ENCODE measurements around the gene PSMB8. TPM values are rescaled to one million over a fixed set of nuclear protein-coding genes. Genes with fewer than 3 reads are reported as not detected.
A peak's percentile ranks its signal among the peaks of the same experiment; 100 is the strongest.

Gene PSMB8
- total RNA-seq, 2 experiments from 2014 or later, result 120 to 121 TPM

DNA sequence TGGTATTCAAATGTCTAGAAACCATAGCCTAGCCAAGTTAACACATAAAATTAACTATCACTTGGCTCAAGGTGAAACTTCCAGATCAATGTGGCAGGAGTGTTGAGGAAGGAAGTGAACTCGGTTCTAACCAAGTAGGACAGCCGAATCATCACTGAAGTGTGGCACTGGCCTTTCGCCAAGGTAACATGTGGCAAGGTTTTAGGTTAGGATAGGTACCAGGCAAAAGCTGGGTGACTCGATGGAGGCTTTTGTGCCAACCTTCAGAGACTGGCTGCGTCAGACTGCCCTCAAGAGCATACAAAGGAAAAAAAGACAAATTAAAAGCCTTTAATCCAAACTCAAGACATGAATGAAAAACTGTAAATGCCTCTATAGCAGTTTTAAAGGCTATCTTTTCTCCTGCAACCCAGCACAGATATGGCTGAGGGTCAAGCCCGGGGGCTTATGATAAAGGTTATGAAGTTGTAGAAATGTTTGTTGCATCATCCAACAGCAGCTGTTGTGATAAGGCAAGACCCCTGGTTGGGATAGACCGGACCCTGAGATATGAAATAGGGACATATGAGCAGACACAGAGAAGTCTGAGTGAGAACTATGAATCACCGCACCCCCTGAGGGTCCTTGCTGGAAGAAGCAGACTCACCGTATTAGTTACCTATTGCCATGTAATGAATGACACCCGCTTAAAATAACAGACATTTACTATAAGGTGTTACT is 22.0 kb upstream of the PSMB8 start:
- H3K27ac ChIP-seq (ENCODE audit: low read depth in 1 of 2, low read length in 2 of 2), result no peak overlapping the region
- peaks cover 11% of the 10 kb centered on the region for H3K36me3 Mint-ChIP-seq (ENCODE audit: low read depth)
- POLR2A ChIA-PET, result interaction anchor here (6.5 kb wide), 1 partner anchor 24 kb away, joined by 282 read pairs; the partner anchor contains the start of genes PSMB8 and TAP2
- intact Hi-C loops (cut with DNase I, micrococcal nuclease), result loop anchor here (5.0 kb wide), 6 partner anchors 39 to 619 kb away; partner anchors contain the start of gene HLA-DRA (in 1 of the 2)
- H3K36me3 ChIP-seq (ENCODE audit: insufficient read depth, low read length), result peaks cover 5% of the 10 kb centered on the region
- no peaks in the 10 kb centered on the region for H3K9me3 ChIP-seq (ENCODE audit: control insufficient read depth in 1 of 2, insufficient read depth in 1 of 2, low read length in 2 of 2)
- ATAC-seq (ENCODE audit: poor library complexity) (no peak), DNase-seq (no peak)
- no peak overlapping the region for H3K4me3 Mint-ChIP-seq
- H3K27ac Mint-ChIP-seq, result peak overlapping the region; percentile 82
- H3K4me1 Mint-ChIP-seq (ENCODE audit: low read depth), result peaks cover 35% of the 10 kb centered on the region
- TF ChIP-seq, protein P1, sequence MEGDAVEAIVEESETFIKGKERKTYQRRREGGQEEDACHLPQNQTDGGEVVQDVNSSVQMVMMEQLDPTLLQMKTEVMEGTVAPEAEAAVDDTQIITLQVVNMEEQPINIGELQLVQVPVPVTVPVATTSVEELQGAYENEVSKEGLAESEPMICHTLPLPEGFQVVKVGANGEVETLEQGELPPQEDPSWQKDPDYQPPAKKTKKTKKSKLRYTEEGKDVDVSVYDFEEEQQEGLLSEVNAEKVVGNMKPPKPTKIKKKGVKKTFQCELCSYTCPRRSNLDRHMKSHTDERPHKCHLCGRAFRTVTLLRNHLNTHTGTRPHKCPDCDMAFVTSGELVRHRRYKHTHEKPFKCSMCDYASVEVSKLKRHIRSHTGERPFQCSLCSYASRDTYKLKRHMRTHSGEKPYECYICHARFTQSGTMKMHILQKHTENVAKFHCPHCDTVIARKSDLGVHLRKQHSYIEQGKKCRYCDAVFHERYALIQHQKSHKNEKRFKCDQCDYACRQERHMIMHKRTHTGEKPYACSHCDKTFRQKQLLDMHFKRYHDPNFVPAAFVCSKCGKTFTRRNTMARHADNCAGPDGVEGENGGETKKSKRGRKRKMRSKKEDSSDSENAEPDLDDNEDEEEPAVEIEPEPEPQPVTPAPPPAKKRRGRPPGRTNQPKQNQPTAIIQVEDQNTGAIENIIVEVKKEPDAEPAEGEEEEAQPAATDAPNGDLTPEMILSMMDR (IDR thresholded peaks at IDR 0.05), result no peak
- peaks cover 20% of the 10 kb centered on the region for H3K4me1 ChIP-seq (ENCODE audit: insufficient read depth, low read length)
- no peaks in the 10 kb centered on the region for H3K27me3 Mint-ChIP-seq
- no peaks in the 10 kb centered on the region for H3K27me3 ChIP-seq (ENCODE audit: control insufficient read depth in 1 of 2, insufficient read depth in 2 of 2, low read length in 2 of 2)
- H3K9me3 Mint-ChIP-seq, result no peaks in the 10 kb centered on the region
- CTCF ChIA-PET, result interaction anchor here (0.6 to 10.2 kb wide), 3 partner anchors 11 to 26 kb away, joined by 3 to 186 read pairs (median 67); partner anchors contain the start of genes PSMB9, TAP1 and TAP2
- no peak overlapping the region for H3K4me3 ChIP-seq (ENCODE audit: low read length)

DNA sequence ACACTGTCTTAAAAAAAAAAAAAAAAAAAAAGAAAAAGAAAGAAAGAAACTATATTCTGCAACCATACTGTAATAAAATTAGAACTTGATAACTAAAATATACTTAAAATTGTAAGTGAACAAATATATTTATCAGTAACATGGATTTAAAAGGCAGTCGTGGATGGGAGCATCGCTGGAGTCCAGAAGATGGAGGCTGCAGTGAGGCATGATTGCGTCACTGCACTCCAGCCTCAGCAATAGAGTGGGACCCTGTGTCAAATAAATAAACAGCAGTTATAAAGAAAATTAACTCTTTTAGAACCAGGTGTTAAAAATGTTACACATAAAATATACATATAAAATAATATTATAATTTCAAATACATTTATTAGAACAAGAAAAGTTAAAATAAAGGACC is 18.9 kb upstream of the PSMB8 start:
- H3K27ac Mint-ChIP-seq, result no peak overlapping the region
- H3K36me3 Mint-ChIP-seq (ENCODE audit: low read depth), result peaks cover 39% of the 10 kb centered on the region
- H3K4me1 Mint-ChIP-seq (ENCODE audit: low read depth), result peaks cover 39% of the 10 kb centered on the region
- TF ChIP-seq, protein P1 (IDR thresholded peaks at IDR 0.05), result no peak
- Histone ChIP-seq H3K27ac (ENCODE audit: low read depth in 1 of 2, low read length in 2 of 2) (no peak overlapping the region), H3K9me3 (ENCODE audit: control insufficient read depth in 1 of 2, insufficient read depth in 1 of 2, low read length in 2 of 2) (no peaks in the 10 kb centered on the region), H3K36me3 (ENCODE audit: insufficient read depth, low read length) (peaks cover 37% of the 10 kb centered on the region), H3K4me3 (ENCODE audit: low read length) (no peak overlapping the region), H3K27me3 (ENCODE audit: control insufficient read depth in 1 of 2, insufficient read depth in 2 of 2, low read length in 2 of 2) (no peaks in the 10 kb centered on the region), H3K4me1 (ENCODE audit: insufficient read depth, low read length) (peaks cover 31% of the 10 kb centered on the region)
- no peaks in the 10 kb centered on the region for H3K27me3 Mint-ChIP-seq
- ATAC-seq (ENCODE audit: poor library complexity) (no peak), DNase-seq (no peak)
- ChIA-PET POLR2A (interaction anchor here (2.2 to 2.9 kb wide), 2 partner anchors 8 to 24 kb away, joined by 11 to 16 read pairs; partner anchors contain the start of genes PSMB9 and TAP2), CTCF (interaction anchor here (0.8 to 2.1 kb wide), 2 partner anchors 9 to 24 kb away, joined by 3 to 6 read pairs; partner anchors contain the start of genes PSMB9, TAP1 and TAP2)
- no peaks in the 10 kb centered on the region for H3K9me3 Mint-ChIP-seq
- intact Hi-C loops (cut with DNase I, micrococcal nuclease), result no loop called here
- no peak overlapping the region for H3K4me3 Mint-ChIP-seq

DNA sequence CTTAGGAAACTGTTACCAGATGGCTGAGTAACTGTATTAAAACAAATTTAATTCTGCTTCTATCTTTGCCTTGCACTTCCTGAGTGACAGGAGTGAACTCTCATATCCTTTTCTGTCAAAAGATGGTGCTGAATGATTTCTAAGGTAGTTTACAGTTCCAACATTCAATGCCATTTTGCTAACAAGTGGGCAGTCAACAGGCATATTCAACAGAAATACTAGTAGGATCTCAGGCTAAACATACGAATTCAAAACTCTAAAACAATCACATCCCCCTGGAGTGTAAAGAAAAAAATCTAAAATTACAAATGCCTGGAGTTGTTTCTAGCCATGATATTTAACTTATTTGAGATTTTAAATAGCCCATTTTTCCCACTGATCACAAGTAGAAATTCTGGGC is 16.8 kb upstream of the PSMB8 start:
- Mint-ChIP-seq H3K9me3 (no peaks in the 10 kb centered on the region), H3K27ac (peak overlapping the region; percentile 43), H3K4me1 (ENCODE audit: low read depth) (peaks cover 36% of the 10 kb centered on the region), H3K4me3 (no peak overlapping the region), H3K36me3 (ENCODE audit: low read depth) (peaks cover 58% of the 10 kb centered on the region), H3K27me3 (no peaks in the 10 kb centered on the region)
- ChIA-PET CTCF (interaction anchor here (1.6 kb wide), 1 partner anchor 22 kb away, joined by 9 read pairs; the partner anchor contains the start of gene TAP2), POLR2A (interaction anchor here (9.3 kb wide), 1 partner anchor 19 kb away, joined by 901 read pairs; the partner anchor contains the start of genes PSMB8 and TAP2)
- Histone ChIP-seq H3K27me3 (ENCODE audit: control insufficient read depth in 1 of 2, insufficient read depth in 2 of 2, low read length in 2 of 2) (no peaks in the 10 kb centered on the region), H3K36me3 (ENCODE audit: insufficient read depth, low read length) (peaks cover 56% of the 10 kb centered on the region), H3K4me1 (ENCODE audit: insufficient read depth, low read length) (peaks cover 32% of the 10 kb centered on the region), H3K27ac (ENCODE audit: low read depth in 1 of 2, low read length in 2 of 2) (peak overlapping the region in 1 of 2 donors; percentile 2), H3K4me3 (ENCODE audit: low read length) (no peak overlapping the region), H3K9me3 (ENCODE audit: control insufficient read depth in 1 of 2, insufficient read depth in 1 of 2, low read length in 2 of 2) (no peaks in the 10 kb centered on the region)
- intact Hi-C loops (cut with DNase I, micrococcal nuclease), result no loop called here
- DNase-seq (no peak), ATAC-seq (ENCODE audit: poor library complexity) (no peak)
- TF ChIP-seq, protein P1 (IDR thresholded peaks at IDR 0.05), result no peak

Data from CD4-positive, alpha-beta T cell (primary cell).